OCI-LY1 (cell line): ENCODE data around the gene MZT1.
"Not testable (repeated sequence)": the region's sequence is repeated elsewhere in the genome, so short reads cannot be mapped to it uniquely, and the experiment has no call there.

Source experiments
- H2AFZ ChIP-seq: fragments of 200-600 bp; sonication (generic), shearing (Covaris generic); 2 replicates; pipeline ENCODE4 v1.6.0; 2014; ENCODE audit warnings: antibody characterized with exemption, mild to moderate bottlenecking, low read length
- H3F3A ChIP-seq: fragments of 200-600 bp; sonication (generic), shearing (Covaris generic); 2 replicates; pipeline ENCODE4 v1.6.0; 2014; ENCODE audit warnings: mild to moderate bottlenecking, antibody characterized with exemption, low read length, moderate library complexity; ENCODE audit not compliant: insufficient read depth
- H3K27ac ChIP-seq: fragments of 200-600 bp; sonication (generic); 2 replicates; pipeline ENCODE4 v1.5.1; 2014; ENCODE audit warnings: low read length, mixed run types, mild to moderate bottlenecking, low read depth; ENCODE audit not compliant: poor library complexity, severe bottlenecking
- H3K27me3 ChIP-seq: fragments of 200-600 bp; sonication (generic); 2 replicates; pipeline ENCODE4 v1.6.0; 2014; ENCODE audit warnings: antibody characterized with exemption, mild to moderate bottlenecking, low read length, moderate library complexity; ENCODE audit not compliant: insufficient read depth
- H3K36me3 ChIP-seq: fragments of 200-600 bp; sonication (generic); 2 replicates; pipeline ENCODE4 v1.6.1; 2014; ENCODE audit warnings: mild to moderate bottlenecking, antibody characterized with exemption, low read length, moderate library complexity, mixed read lengths; ENCODE audit not compliant: insufficient read depth
- H3K4me1 ChIP-seq: fragments of 200-600 bp; sonication (generic); 2 replicates; pipeline ENCODE4 v1.5.1; 2014; ENCODE audit warnings: mild to moderate bottlenecking, low read length, moderate library complexity; ENCODE audit not compliant: insufficient read depth, severe bottlenecking
- H3K4me2 ChIP-seq: fragments of 200-600 bp; sonication (generic), shearing (Covaris generic); 2 replicates; pipeline ENCODE4 v1.6.1; 2014; ENCODE audit warnings: low read length
- H3K4me3 ChIP-seq: fragments of 200-600 bp; sonication (generic); 2 replicates; pipeline ENCODE4 v1.5.1; 2014; ENCODE audit warnings: low read length, low read depth, mild to moderate bottlenecking, mixed read lengths; ENCODE audit not compliant: poor library complexity, severe bottlenecking
- H3K79me2 ChIP-seq: fragments of 200-600 bp; shearing (Covaris generic); 2 replicates; pipeline ENCODE4 v1.6.1; 2016; ENCODE audit warnings: mixed run types, low read length, mixed read lengths; ENCODE audit not compliant: insufficient read depth
- H3K9ac ChIP-seq: fragments of 200-600 bp; sonication (generic), shearing (Covaris generic); 2 replicates; pipeline ENCODE4 v1.6.1; 2014; ENCODE audit warnings: mild to moderate bottlenecking, low read length, mixed read lengths
- H3K9me2 ChIP-seq: fragments of 200-600 bp; sonication (generic), shearing (Covaris generic); 2 replicates; pipeline ENCODE4 v1.6.1; 2014; ENCODE audit warnings: low read depth, mild to moderate bottlenecking, low read length, mixed read lengths
- H3K9me3 ChIP-seq: fragments of 200-600 bp; shearing (Covaris generic); 2 replicates; pipeline ENCODE4 v1.6.1; 2014; ENCODE audit warnings: low read length, mixed read lengths
- H4K20me1 ChIP-seq: fragments of 200-600 bp; sonication (generic), shearing (Covaris generic); 2 replicates; pipeline ENCODE4 v1.6.0; 2016; ENCODE audit warnings: mild to moderate bottlenecking, low read length; ENCODE audit not compliant: insufficient read depth
- CTCF ChIP-seq: fragments of 200-600 bp; sonication (generic), shearing (Covaris generic); IDR thresholded peaks from 2 replicates; pipeline ENCODE4 v1.5.1; 2017; ENCODE audit warnings: mild to moderate bottlenecking, antibody characterized with exemption, low read length, moderate library complexity, mixed read lengths
- EZH2 ChIP-seq: fragments of 200-600 bp; sonication (generic), shearing (Covaris generic); IDR thresholded peaks from 2 replicates; pipeline ENCODE4 v1.8.0; 2017; ENCODE audit warnings: borderline replicate concordance, mixed run types, mild to moderate bottlenecking, antibody characterized with exemption, low read length, moderate library complexity, mixed read lengths

Gene MZT1

GRCh38 chr13:72737033-72737432 lies 9.6 kb upstream of the MZT1 start:
- TF ChIP-seq EZH2 (no peak), CTCF (no peak)
- H3K79me2 ChIP-seq: peaks cover 27% of the 10 kb centered on the region

GRCh38 chr13:72728290-72728605 lies 819 bp upstream of the MZT1 start:
- no peaks in the 10 kb centered on the region for H3K27me3 ChIP-seq
- H3K79me2 ChIP-seq: peaks cover 73% of the 10 kb centered on the region
- H3F3A ChIP-seq: no peaks in the 10 kb centered on the region
- TF ChIP-seq EZH2 (no peak), CTCF (no peak)
- H3K9me3 ChIP-seq: peaks cover 3% of the 10 kb centered on the region; the same call in 1 of the 2 replicates
- H2AFZ ChIP-seq: 0 out of 2 replicates have a peak overlapping the region, but pooled peaks have one; percentile 14
- peak overlapping the region; percentile 71 for H3K27ac ChIP-seq
- no peaks in the 10 kb centered on the region for H3K9me2 ChIP-seq
- H4K20me1 ChIP-seq: no peaks in the 10 kb centered on the region
- H3K36me3 ChIP-seq: peaks cover 66% of the 10 kb centered on the region
- peak overlapping the region; percentile 87 for H3K4me2 ChIP-seq
- H3K4me3 ChIP-seq: peak overlapping the region; percentile 95
- peaks cover 29% of the 10 kb centered on the region for H3K4me1 ChIP-seq
- peak overlapping the region; percentile 97 for H3K9ac ChIP-seq

More at GRCh38 chr13:72737033-72737432, 9.6 kb upstream of the MZT1 start:
- Histone ChIP-seq H3F3A (no peaks in the 10 kb centered on the region), H3K9me2 (no peaks in the 10 kb centered on the region), H4K20me1 (no peaks in the 10 kb centered on the region), H3K36me3 (peaks cover 92% of the 10 kb centered on the region), H3K27me3 (no peaks in the 10 kb centered on the region), H3K4me1 (no peaks in the 10 kb centered on the region), H3K9ac (no peak overlapping the region), H3K9me3 (no peaks in the 10 kb centered on the region), H2AFZ (no peak overlapping the region), H3K4me3 (no peak overlapping the region), H3K27ac (no peak overlapping the region), H3K4me2 (no peak overlapping the region)

- H2AFZ ChIP-seq: no peak overlapping the region
- TF ChIP-seq CTCF (no peak), EZH2 (no peak)
- H4K20me1 ChIP-seq: no peaks in the 10 kb centered on the region
- H3K9me2 ChIP-seq: no peaks in the 10 kb centered on the region
- H3K27me3 ChIP-seq: no peaks in the 10 kb centered on the region
- H3K79me2 ChIP-seq: peaks cover 84% of the 10 kb centered on the region
- peak overlapping the region; percentile 74 for H3K27ac ChIP-seq
- H3K9ac ChIP-seq: peak overlapping the region; percentile 98
- peak overlapping the region; percentile 95 for H3K4me3 ChIP-seq
- H3K36me3 ChIP-seq: peaks cover 68% of the 10 kb centered on the region
- H3K4me1 ChIP-seq: peaks cover 29% of the 10 kb centered on the region
- H3F3A ChIP-seq: no peaks in the 10 kb centered on the region
- H3K4me2 ChIP-seq: peak overlapping the region; percentile 85
- peaks cover 8% of the 10 kb centered on the region; the same call in 1 of the 2 replicates for H3K9me3 ChIP-seq
These were observed 558 bp downstream of the MZT1 start for GRCh38 chr13:72726726-72727416.

GRCh38 chr13:72726185-72726584 lies 1.2 kb downstream of the MZT1 start:
- Histone ChIP-seq H3K4me1 (peaks cover 29% of the 10 kb centered on the region), H3K4me3 (peak overlapping the region; percentile 95), H3K9ac (peak overlapping the region; percentile 98), H3K36me3 (peaks cover 68% of the 10 kb centered on the region), H3K27ac (peak overlapping the region; percentile 74), H3K79me2 (peaks cover 88% of the 10 kb centered on the region), H3K4me2 (peak overlapping the region; percentile 85)
- not testable (repeated sequence) for H4K20me1 ChIP-seq, H2AFZ ChIP-seq, H3K9me3 ChIP-seq, H3K9me2 ChIP-seq, H3F3A ChIP-seq, H3K27me3 ChIP-seq
